Measurements from ENCODE around the gene KRTAP4-9.
"Not testable (repeated sequence)": the region's sequence is repeated elsewhere in the genome, so short reads cannot be mapped to it uniquely, and the experiment has no call there.

The KRTAP4-9 gene

DNA sequence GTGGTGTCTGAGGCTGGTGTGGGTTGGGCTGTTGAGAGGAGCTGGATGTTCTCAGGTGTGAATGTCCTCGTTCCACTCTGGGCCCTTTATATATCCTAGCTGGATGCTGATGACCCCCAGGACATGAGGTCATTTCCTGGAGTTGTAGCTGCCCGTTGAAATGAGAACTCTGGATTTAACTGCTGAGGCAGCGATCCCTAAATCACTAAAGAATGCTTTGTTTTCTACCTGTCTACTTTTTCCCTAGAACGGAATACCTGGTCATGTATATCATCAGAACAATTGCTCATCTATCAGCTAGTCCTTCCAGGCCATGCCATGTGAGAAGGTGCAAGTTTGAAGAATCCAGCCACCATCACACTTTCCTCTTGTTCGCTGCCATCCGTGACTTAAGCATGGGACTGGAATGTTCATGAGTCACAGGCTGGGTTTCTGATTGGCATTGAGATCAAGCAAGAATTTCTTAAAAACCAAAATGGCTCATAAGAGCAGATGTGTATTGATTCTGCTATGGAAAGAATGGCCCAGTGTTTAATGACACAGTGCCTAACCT is 45.1 kb upstream of the KRTAP4-9 start, which contains the start of gene KRTAP2-3:
TSS of gene KRTAP2-3 (minus strand) at position 63 of the 553 bp plus-strand sequence. CDS start 64 bp downstream, outside the sequence.
- Histone ChIP-seq H4K20me1 (ENCODE audit: control insufficient read depth, insufficient read depth, low read depth, low read length) (no peaks in the 10 kb centered on the region), H3K9me3 (ENCODE audit: control insufficient read depth, insufficient read depth, low read length) (no peaks in the 10 kb centered on the region), H3K4me2 (ENCODE audit: low read length) (no peak within 1 kb of the TSS), H3K27me3 (ENCODE audit: control insufficient read depth, low read length) (0 out of 2 replicates have a peak, but pooled peaks cover 2% of the 10 kb centered on the region), H3K4me3 (ENCODE audit: low read length) (no peak within 1 kb of the TSS), H3K79me2 (ENCODE audit: control insufficient read depth, low read length) (no peaks in the 10 kb centered on the region), H3K36me3 (ENCODE audit: control insufficient read depth, low read length) (no peaks in the 10 kb centered on the region), H3F3A (ENCODE audit: control insufficient read depth, insufficient read depth) (no peaks in the 10 kb centered on the region), H3K4me1 (ENCODE audit: control insufficient read depth, low read length) (no peaks in the 10 kb centered on the region), H3K27ac (ENCODE audit: low read depth, low read length) (no peak within 1 kb of the TSS), H3K9me2 (replicated peaks; ENCODE audit: control insufficient read depth, low read length) (no peaks in the 10 kb centered on the region)
- TF ChIP-seq, protein P1, sequence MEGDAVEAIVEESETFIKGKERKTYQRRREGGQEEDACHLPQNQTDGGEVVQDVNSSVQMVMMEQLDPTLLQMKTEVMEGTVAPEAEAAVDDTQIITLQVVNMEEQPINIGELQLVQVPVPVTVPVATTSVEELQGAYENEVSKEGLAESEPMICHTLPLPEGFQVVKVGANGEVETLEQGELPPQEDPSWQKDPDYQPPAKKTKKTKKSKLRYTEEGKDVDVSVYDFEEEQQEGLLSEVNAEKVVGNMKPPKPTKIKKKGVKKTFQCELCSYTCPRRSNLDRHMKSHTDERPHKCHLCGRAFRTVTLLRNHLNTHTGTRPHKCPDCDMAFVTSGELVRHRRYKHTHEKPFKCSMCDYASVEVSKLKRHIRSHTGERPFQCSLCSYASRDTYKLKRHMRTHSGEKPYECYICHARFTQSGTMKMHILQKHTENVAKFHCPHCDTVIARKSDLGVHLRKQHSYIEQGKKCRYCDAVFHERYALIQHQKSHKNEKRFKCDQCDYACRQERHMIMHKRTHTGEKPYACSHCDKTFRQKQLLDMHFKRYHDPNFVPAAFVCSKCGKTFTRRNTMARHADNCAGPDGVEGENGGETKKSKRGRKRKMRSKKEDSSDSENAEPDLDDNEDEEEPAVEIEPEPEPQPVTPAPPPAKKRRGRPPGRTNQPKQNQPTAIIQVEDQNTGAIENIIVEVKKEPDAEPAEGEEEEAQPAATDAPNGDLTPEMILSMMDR (IDR thresholded peaks at IDR 0.05; ENCODE audit: low read depth, low read length, poor library complexity, severe bottlenecking) = no peak
- TF ChIP-seq EZH2phosphoT487 (IDR thresholded peaks at IDR 0.05; ENCODE audit: borderline replicate concordance, low read length) = no peak

DNA sequence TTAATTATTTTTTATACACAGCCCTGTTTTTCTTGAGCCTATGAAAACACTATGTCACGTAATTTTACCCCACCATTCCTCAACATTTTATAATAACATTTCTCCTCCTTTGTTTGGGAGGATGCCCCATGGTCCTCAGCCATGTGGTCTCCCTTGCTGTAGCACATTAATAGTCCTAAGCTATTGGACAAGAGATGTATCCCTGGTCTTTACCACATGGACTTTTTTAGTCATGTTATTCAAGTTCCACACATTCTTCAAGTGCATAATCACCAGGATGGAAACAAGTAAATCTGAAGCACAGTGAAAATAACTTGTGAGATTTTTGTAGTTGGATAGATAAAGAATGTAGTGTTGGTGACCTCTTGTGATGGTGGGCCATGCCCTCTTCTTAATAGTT is 43.2 kb upstream of the KRTAP4-9 start:
- Histone ChIP-seq H3K9me2 (replicated peaks; ENCODE audit: control insufficient read depth, low read length) (no peaks in the 10 kb centered on the region), H3F3A (ENCODE audit: control insufficient read depth, insufficient read depth) (no peaks in the 10 kb centered on the region), H3K4me2 (ENCODE audit: low read length) (no peak overlapping the region), H3K4me3 (ENCODE audit: low read length) (no peak overlapping the region), H4K20me1 (ENCODE audit: control insufficient read depth, insufficient read depth, low read depth, low read length) (no peaks in the 10 kb centered on the region), H3K9me3 (ENCODE audit: control insufficient read depth, insufficient read depth, low read length) (no peaks in the 10 kb centered on the region), H3K36me3 (ENCODE audit: control insufficient read depth, low read length) (no peaks in the 10 kb centered on the region), H3K4me1 (ENCODE audit: control insufficient read depth, low read length) (no peaks in the 10 kb centered on the region), H3K27me3 (ENCODE audit: control insufficient read depth, low read length) (no peaks in the 10 kb centered on the region), H3K27ac (ENCODE audit: low read depth, low read length) (no peak overlapping the region), H3K79me2 (ENCODE audit: control insufficient read depth, low read length) (no peaks in the 10 kb centered on the region)
- TF ChIP-seq, protein P1 (IDR thresholded peaks at IDR 0.05; ENCODE audit: low read depth, low read length, poor library complexity, severe bottlenecking) = no peak
- no peak for TF ChIP-seq EZH2phosphoT487 (IDR thresholded peaks at IDR 0.05; ENCODE audit: borderline replicate concordance, low read length)

DNA sequence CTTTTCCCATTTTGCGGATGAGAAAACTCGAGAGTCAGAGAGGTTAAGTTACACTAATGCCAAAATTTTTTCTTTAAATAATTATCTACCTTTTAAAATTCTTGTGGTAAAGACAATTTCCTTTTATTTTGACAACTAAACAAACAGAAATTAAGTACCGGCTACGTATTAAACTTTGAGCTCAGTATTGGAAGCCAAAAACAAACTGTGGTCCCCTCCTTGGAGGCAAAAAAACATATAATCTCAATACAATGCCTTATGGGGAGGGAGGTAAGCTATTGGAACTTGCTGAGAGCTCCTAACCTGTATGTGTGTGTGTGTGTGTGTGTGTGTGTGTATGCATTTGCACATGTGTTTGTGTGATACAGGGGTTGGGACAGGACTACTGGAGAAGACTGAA is 41.7 kb upstream of the KRTAP4-9 start:
- no peaks in the 10 kb centered on the region for H3K9me2 ChIP-seq (replicated peaks; ENCODE audit: control insufficient read depth, low read length)
- no peak overlapping the region for H3K27ac ChIP-seq (ENCODE audit: low read depth, low read length)
- H4K20me1 ChIP-seq (ENCODE audit: control insufficient read depth, insufficient read depth, low read depth, low read length) = no peaks in the 10 kb centered on the region
- no peaks in the 10 kb centered on the region for H3K4me1 ChIP-seq (ENCODE audit: control insufficient read depth, low read length)
- no peaks in the 10 kb centered on the region for H3K79me2 ChIP-seq (ENCODE audit: control insufficient read depth, low read length)
- no peak overlapping the region for H3K4me2 ChIP-seq (ENCODE audit: low read length)
- no peak for TF ChIP-seq EZH2phosphoT487 (IDR thresholded peaks at IDR 0.05; ENCODE audit: borderline replicate concordance, low read length)
- H3F3A ChIP-seq (ENCODE audit: control insufficient read depth, insufficient read depth) = no peaks in the 10 kb centered on the region
- H3K9me3 ChIP-seq (ENCODE audit: control insufficient read depth, insufficient read depth, low read length) = no peaks in the 10 kb centered on the region
- no peak overlapping the region for H3K4me3 ChIP-seq (ENCODE audit: low read length)
- no peaks in the 10 kb centered on the region for H3K27me3 ChIP-seq (ENCODE audit: control insufficient read depth, low read length)
- H3K36me3 ChIP-seq (ENCODE audit: control insufficient read depth, low read length) = no peaks in the 10 kb centered on the region

DNA sequence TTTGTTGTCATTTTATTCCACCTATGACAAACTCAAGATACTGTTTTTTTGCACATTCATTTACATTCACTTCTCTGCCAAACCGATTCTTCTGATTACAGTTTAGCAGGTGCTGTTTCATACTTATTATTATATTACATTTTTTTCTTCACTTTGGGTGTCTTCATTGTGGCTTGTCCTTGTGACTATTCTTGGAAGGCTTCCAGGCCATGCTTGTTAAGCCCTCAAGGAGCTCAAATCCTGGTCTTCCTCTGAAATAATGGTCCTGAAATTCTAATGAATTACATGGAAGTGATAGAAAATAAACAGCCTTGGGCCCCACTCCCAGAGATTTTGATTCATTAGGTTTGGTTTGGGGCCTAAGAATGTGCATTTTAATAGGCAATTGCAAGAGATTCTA is 40.9 kb upstream of the KRTAP4-9 start:
- no peaks in the 10 kb centered on the region for H3K4me1 ChIP-seq (ENCODE audit: control insufficient read depth, low read length)
- H3K36me3 ChIP-seq (ENCODE audit: control insufficient read depth, low read length) = no peaks in the 10 kb centered on the region
- no peaks in the 10 kb centered on the region for H3K9me2 ChIP-seq (replicated peaks; ENCODE audit: control insufficient read depth, low read length)

DNA sequence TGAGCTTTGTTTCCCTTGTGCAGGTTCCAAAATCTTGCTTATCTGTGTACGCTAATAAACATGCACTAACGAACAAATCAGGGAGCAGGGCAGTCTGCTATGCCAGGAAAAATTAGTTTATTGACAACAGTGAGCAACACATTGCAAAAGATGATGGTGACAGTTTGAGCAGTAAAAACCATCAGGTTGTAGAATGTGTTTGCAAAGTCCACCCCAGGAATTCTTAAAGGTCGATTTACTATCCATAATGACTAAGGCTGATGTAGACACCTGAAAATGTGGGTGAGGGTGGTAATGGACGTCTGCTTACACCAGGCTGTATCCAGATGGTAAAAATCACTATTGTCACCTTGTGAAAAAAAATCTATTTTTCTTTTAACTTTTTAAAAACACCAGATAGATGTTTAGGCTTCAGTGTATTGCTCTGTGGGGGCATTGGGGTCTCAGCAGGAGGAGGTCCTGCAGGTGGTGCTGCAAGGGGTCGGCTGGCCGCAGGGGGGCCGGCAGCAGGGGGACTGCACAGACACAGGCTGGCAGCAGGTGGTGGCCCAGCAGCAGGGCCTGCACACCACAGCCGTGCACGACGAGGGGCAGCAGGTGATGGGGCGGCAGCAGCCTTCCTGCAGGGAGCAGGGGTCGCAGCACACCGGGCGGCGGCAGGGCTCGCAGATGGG is 40.0 kb upstream of the KRTAP4-9 start:
- not testable (repeated sequence) for H3K27ac ChIP-seq (ENCODE audit: low read depth, low read length); H3K27me3 ChIP-seq (ENCODE audit: control insufficient read depth, low read length); H3K4me1 ChIP-seq (ENCODE audit: control insufficient read depth, low read length); H4K20me1 ChIP-seq (ENCODE audit: control insufficient read depth, insufficient read depth, low read depth, low read length); H3K9me2 ChIP-seq (replicated peaks; ENCODE audit: control insufficient read depth, low read length); H3K79me2 ChIP-seq (ENCODE audit: control insufficient read depth, low read length); H3K36me3 ChIP-seq (ENCODE audit: control insufficient read depth, low read length); H3K4me3 ChIP-seq (ENCODE audit: low read length); H3K9me3 ChIP-seq (ENCODE audit: control insufficient read depth, insufficient read depth, low read length); H3K4me2 ChIP-seq (ENCODE audit: low read length); H3F3A ChIP-seq (ENCODE audit: control insufficient read depth, insufficient read depth)

More for the DNA sequence above, 40.9 kb upstream of the KRTAP4-9 start:
- H3K4me2 ChIP-seq (ENCODE audit: low read length) = no peak overlapping the region
- H4K20me1 ChIP-seq (ENCODE audit: control insufficient read depth, insufficient read depth, low read depth, low read length) = no peaks in the 10 kb centered on the region
- H3K79me2 ChIP-seq (ENCODE audit: control insufficient read depth, low read length) = no peaks in the 10 kb centered on the region
- TF ChIP-seq, protein P1 (IDR thresholded peaks at IDR 0.05; ENCODE audit: low read depth, low read length, poor library complexity, severe bottlenecking) = no peak
- no peak for TF ChIP-seq EZH2phosphoT487 (IDR thresholded peaks at IDR 0.05; ENCODE audit: borderline replicate concordance, low read length)
- no peaks in the 10 kb centered on the region for H3K27me3 ChIP-seq (ENCODE audit: control insufficient read depth, low read length)
- no peaks in the 10 kb centered on the region for H3K9me3 ChIP-seq (ENCODE audit: control insufficient read depth, insufficient read depth, low read length)
- no peaks in the 10 kb centered on the region for H3F3A ChIP-seq (ENCODE audit: control insufficient read depth, insufficient read depth)
- H3K4me3 ChIP-seq (ENCODE audit: low read length) = no peak overlapping the region
- H3K27ac ChIP-seq (ENCODE audit: low read depth, low read length) = no peak overlapping the region

All from DOHH2 (cell line).